ENCODE results near the gene COL7A1. TPM values are rescaled to one million over a fixed set of nuclear protein-coding genes. Genes with fewer than 3 reads are reported as not detected.

COL7A1 gene
- total RNA-seq, 1 experiment from 2014 or later: 5.2 TPM

- H3K27me3 ChIP-seq (replicated peaks; ENCODE audit: control insufficient read depth, insufficient read depth, low read length): no peaks in the 10 kb centered on the region
- no peaks in the 10 kb centered on the region for H3K9me3 ChIP-seq
- no TSS peak for BruUV-seq (replicated peaks)
- POLR2A ChIA-PET: no interaction called here
- CTCF ChIA-PET: interaction anchor here (0.6 to 0.7 kb wide), 2 partner anchors 471 to 1940 kb away, joined by 3 to 4 read pairs; no protein-coding TSS in a partner anchor
- H3K4me3 Mint-ChIP-seq (ENCODE audit: unreplicated experiment): no peak overlapping the region
- H3K27me3 Mint-ChIP-seq (ENCODE audit: insufficient read depth, unreplicated experiment): no peaks in the 10 kb centered on the region
- H3K4me3 ChIP-seq (ENCODE audit: low read depth, low read length): no peak overlapping the region
- peaks cover 8% of the 10 kb centered on the region for H3K36me3 Mint-ChIP-seq (ENCODE audit: insufficient read depth, unreplicated experiment)
- no peaks in the 10 kb centered on the region for H3K9me3 Mint-ChIP-seq (ENCODE audit: unreplicated experiment)
- H3K27ac Mint-ChIP-seq (ENCODE audit: unreplicated experiment): no peak overlapping the region
- peaks cover 5% of the 10 kb centered on the region; the same call in 1 of the 2 replicates for H3K4me1 ChIP-seq
- no peak for TF ChIP-seq CTCF (IDR thresholded peaks at IDR 0.05; ENCODE audit: insufficient read depth in 1 of 2, low read depth in 1 of 2, low read length in 1 of 2, severe bottlenecking in 1 of 2, unreplicated experiment in 1 of 2)
- intact Hi-C loops (cut with micrococcal nuclease; ENCODE audit: unreplicated experiment): no loop called here
- DNase-seq: peak in 1 of 2 experiments; percentile 22
- H3K4me1 Mint-ChIP-seq (ENCODE audit: low read depth, unreplicated experiment): peaks cover 5% of the 10 kb centered on the region
- no peaks in the 10 kb centered on the region for H3K36me3 ChIP-seq (ENCODE audit: control insufficient read depth, insufficient read depth, low read length)
Measured at GRCh38 chr3:48561045-48561736, 33.9 kb downstream of the COL7A1 start.

GRCh38 chr3:48560648-48561018 is 34.5 kb downstream of the COL7A1 start:
- peaks cover 5% of the 10 kb centered on the region for H3K4me1 Mint-ChIP-seq (ENCODE audit: low read depth, unreplicated experiment)
- no peaks in the 10 kb centered on the region for H3K9me3 Mint-ChIP-seq (ENCODE audit: unreplicated experiment)
- peaks cover 8% of the 10 kb centered on the region for H3K36me3 Mint-ChIP-seq (ENCODE audit: insufficient read depth, unreplicated experiment)
- Histone ChIP-seq H3K36me3 (ENCODE audit: control insufficient read depth, insufficient read depth, low read length) (no peaks in the 10 kb centered on the region), H3K4me1 (peaks cover 10% of the 10 kb centered on the region; the same call in 1 of the 2 replicates), H3K4me3 (ENCODE audit: low read depth, low read length) (no peak overlapping the region), H3K27me3 (replicated peaks; ENCODE audit: control insufficient read depth, insufficient read depth, low read length) (no peaks in the 10 kb centered on the region), H3K9me3 (no peaks in the 10 kb centered on the region)
- TF ChIP-seq CTCF (IDR thresholded peaks at IDR 0.05; ENCODE audit: insufficient read depth in 1 of 2, low read depth in 1 of 2, low read length in 1 of 2, severe bottlenecking in 1 of 2, unreplicated experiment in 1 of 2): no peak
- intact Hi-C loops (cut with micrococcal nuclease; ENCODE audit: unreplicated experiment): no loop called here
- DNase-seq: no peak
- CTCF ChIA-PET: interaction anchor here (0.6 to 0.7 kb wide), 2 partner anchors 471 to 1940 kb away, joined by 3 to 4 read pairs; no protein-coding TSS in a partner anchor
- H3K4me3 Mint-ChIP-seq (ENCODE audit: unreplicated experiment): no peak overlapping the region
- POLR2A ChIA-PET: no interaction called here
- H3K27ac Mint-ChIP-seq (ENCODE audit: unreplicated experiment): no peak overlapping the region
- H3K27me3 Mint-ChIP-seq (ENCODE audit: insufficient read depth, unreplicated experiment): no peaks in the 10 kb centered on the region
- BruUV-seq (replicated peaks): no TSS peak

GRCh38 chr3:48558493-48559134 is 36.5 kb downstream of the COL7A1 start:
- Mint-ChIP-seq H3K4me3 (ENCODE audit: unreplicated experiment) (peak overlapping the region; percentile 65), H3K27ac (ENCODE audit: unreplicated experiment) (peak overlapping the region; percentile 43), H3K36me3 (ENCODE audit: insufficient read depth, unreplicated experiment) (peaks cover 8% of the 10 kb centered on the region), H3K4me1 (ENCODE audit: low read depth, unreplicated experiment) (peaks cover 12% of the 10 kb centered on the region), H3K9me3 (ENCODE audit: unreplicated experiment) (no peaks in the 10 kb centered on the region), H3K27me3 (ENCODE audit: insufficient read depth, unreplicated experiment) (no peaks in the 10 kb centered on the region)
- Histone ChIP-seq H3K36me3 (ENCODE audit: control insufficient read depth, insufficient read depth, low read length) (no peaks in the 10 kb centered on the region), H3K4me3 (ENCODE audit: low read depth, low read length) (no peak overlapping the region), H3K9me3 (no peaks in the 10 kb centered on the region), H3K4me1 (peaks cover 16% of the 10 kb centered on the region; the same call in 1 of the 2 replicates), H3K27me3 (replicated peaks; ENCODE audit: control insufficient read depth, insufficient read depth, low read length) (no peaks in the 10 kb centered on the region)
- CTCF ChIA-PET: interaction anchor here (0.8 to 1.7 kb wide), 9 partner anchors 9 to 259 kb away, joined by 3 to 17 read pairs (median 3); partner anchors contain the start of genes CCDC51, SLC26A6 and TMA7
- intact Hi-C loops (cut with micrococcal nuclease; ENCODE audit: unreplicated experiment): loop anchor here (1.0 to 5.0 kb wide), 5 partner anchors 51 to 371 kb away; partner anchors contain the start of genes CDC25A, CELSR3 and SLC26A6
- DNase-seq: no peak
- POLR2A ChIA-PET: interaction anchor here (1.4 kb wide), 1 partner anchor 77 kb away, joined by 4 read pairs; the partner anchor contains the start of gene SLC26A6
- no TSS peak for BruUV-seq (replicated peaks)
- TF ChIP-seq CTCF (IDR thresholded peaks at IDR 0.05; ENCODE audit: insufficient read depth in 1 of 2, low read depth in 1 of 2, low read length in 1 of 2, severe bottlenecking in 1 of 2, unreplicated experiment in 1 of 2): no peak

All from Caco-2 (cell line).